Skeletal muscle tissue (tissue), 4 donors: ENCODE measurements around the gene A1CF. TPM values are rescaled to one million over a fixed set of nuclear protein-coding genes. Genes with fewer than 3 reads are reported as not detected.

Source experiments
- H3K27ac ChIP-seq: one replicate; pipeline ENCODE4 v1.7.0; 2013; ENCODE audit warnings: mild to moderate bottlenecking, low read depth, low read length, inconsistent platforms
- H3K27me3 ChIP-seq, 3 donors: one replicate each; pipeline ENCODE4 v1.7.0; 2013; ENCODE audit warnings: low read length in 3 of 3; ENCODE audit not compliant: control insufficient read depth in 3 of 3, insufficient read depth in 3 of 3
- H3K36me3 ChIP-seq, 3 donors: one replicate each; pipeline ENCODE4 v1.7.0; 2013; ENCODE audit warnings: low read length in 3 of 3; ENCODE audit not compliant: control insufficient read depth in 3 of 3, insufficient read depth in 3 of 3
- H3K4me1 ChIP-seq, 3 donors: one replicate each; pipeline ENCODE4 v1.7.0; 2013; ENCODE audit warnings: low read length in 3 of 3, mild to moderate bottlenecking in 3 of 3; ENCODE audit not compliant: control insufficient read depth in 3 of 3, insufficient read depth in 3 of 3
- H3K4me3 ChIP-seq, 3 donors: one replicate each; pipeline ENCODE4 v1.7.0; 2013; ENCODE audit warnings: low read length in 3 of 3
- H3K9ac ChIP-seq, 3 donors: one replicate each; pipeline ENCODE4 v1.7.0; 2013; ENCODE audit warnings: low read length in 3 of 3, mild to moderate bottlenecking in 3 of 3, moderate library complexity in 2 of 3, low read depth in 1 of 3
- H3K9me3 ChIP-seq, 3 donors: one replicate each; pipeline ENCODE4 v1.7.0; 2013; ENCODE audit warnings: low read length in 3 of 3; ENCODE audit not compliant: control insufficient read depth in 3 of 3
- total RNA-seq: library from RNA; depleted of rRNA; stranded (reverse); fragments of >200 nt; gene quantifications from one replicate; pipeline ENCODE4 v1.2.3, GENCODE V29; 2014
- donor health status: Osteomylitis.

Gene A1CF
- total RNA-seq, 1 donor from 2014 or later, result not detected

- Histone ChIP-seq H3K4me3 (no peak overlapping the region), H3K27me3 (no peaks in the 10 kb centered on the region), H3K36me3 (no peaks in the 10 kb centered on the region), H3K9me3 (no peaks in the 10 kb centered on the region), H3K27ac (no peak overlapping the region), H3K9ac (no peak overlapping the region), H3K4me1 (no peaks in the 10 kb centered on the region)
These were observed 48.3 kb downstream of the A1CF start for GRCh38 chr10:50837095-50837494.

- H3K4me1 ChIP-seq, result no peaks in the 10 kb centered on the region
- H3K36me3 ChIP-seq, result no peaks in the 10 kb centered on the region
- no peaks in the 10 kb centered on the region for H3K9me3 ChIP-seq
- no peak overlapping the region for H3K4me3 ChIP-seq
- H3K27me3 ChIP-seq, result no peaks in the 10 kb centered on the region
- no peak overlapping the region for H3K27ac ChIP-seq
- no peak overlapping the region for H3K9ac ChIP-seq
These were observed 53.2 kb downstream of the A1CF start for GRCh38 chr10:50832171-50832751.

GRCh38 chr10:50830066-50830465 lies 55.4 kb downstream of the A1CF start:
- Histone ChIP-seq H3K4me3 (no peak overlapping the region), H3K27ac (no peak overlapping the region), H3K9me3 (no peaks in the 10 kb centered on the region), H3K9ac (no peak overlapping the region), H3K4me1 (no peaks in the 10 kb centered on the region), H3K27me3 (no peaks in the 10 kb centered on the region), H3K36me3 (no peaks in the 10 kb centered on the region)

- Histone ChIP-seq H3K36me3 (no peaks in the 10 kb centered on the region), H3K27me3 (no peaks in the 10 kb centered on the region), H3K9me3 (no peaks in the 10 kb centered on the region), H3K4me3 (no peak overlapping the region), H3K9ac (no peak overlapping the region), H3K4me1 (no peaks in the 10 kb centered on the region), H3K27ac (no peak overlapping the region)
These were observed 60.6 kb downstream of the A1CF start for GRCh38 chr10:50824782-50825181.

DNA sequence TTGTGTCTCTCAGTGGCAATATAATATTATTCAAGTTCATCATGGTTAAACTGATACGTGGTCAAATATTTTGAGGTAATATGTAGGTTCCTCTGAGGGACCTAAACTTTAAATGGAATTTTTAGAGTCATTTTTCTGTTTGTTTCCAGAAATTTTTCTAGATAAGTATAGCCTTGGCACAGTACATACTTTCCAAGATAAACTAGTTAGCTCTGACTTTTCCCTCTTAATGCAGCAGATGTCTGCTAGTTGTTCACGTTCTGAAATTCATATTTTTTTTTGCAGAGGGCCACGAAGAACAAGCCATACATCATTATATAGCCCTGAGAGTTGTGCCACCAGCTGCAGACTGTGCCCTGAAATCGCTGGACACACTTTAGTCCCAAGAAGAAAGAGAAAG lies 61.6 kb downstream of the A1CF start:
- no peaks in the 10 kb centered on the region for H3K9me3 ChIP-seq
- H3K4me1 ChIP-seq, result no peaks in the 10 kb centered on the region

GRCh38 chr10:50809596-50809995 lies 75.8 kb downstream of the A1CF start:
- Histone ChIP-seq H3K9me3 (no peaks in the 10 kb centered on the region), H3K36me3 (no peaks in the 10 kb centered on the region), H3K4me1 (no peaks in the 10 kb centered on the region), H3K27ac (no peak overlapping the region), H3K4me3 (no peak overlapping the region), H3K27me3 (no peaks in the 10 kb centered on the region), H3K9ac (no peak overlapping the region)

More for the DNA sequence above, 61.6 kb downstream of the A1CF start:
- no peak overlapping the region for H3K27ac ChIP-seq
- H3K27me3 ChIP-seq, result no peaks in the 10 kb centered on the region
- no peaks in the 10 kb centered on the region for H3K36me3 ChIP-seq
- no peak overlapping the region for H3K9ac ChIP-seq
- H3K4me3 ChIP-seq, result no peak overlapping the region

- H3K4me1 ChIP-seq, result no peaks in the 10 kb centered on the region
- no peaks in the 10 kb centered on the region for H3K36me3 ChIP-seq
- no peak overlapping the region for H3K4me3 ChIP-seq
- no peaks in the 10 kb centered on the region for H3K27me3 ChIP-seq
- no peak overlapping the region for H3K27ac ChIP-seq
- no peaks in the 10 kb centered on the region for H3K9me3 ChIP-seq
- H3K9ac ChIP-seq, result no peak overlapping the region
These were observed 77.3 kb downstream of the A1CF start for GRCh38 chr10:50807851-50808776.

GRCh38 chr10:50805981-50806622 lies 79.3 kb downstream of the A1CF start:
- Histone ChIP-seq H3K27ac (no peak overlapping the region), H3K36me3 (no peaks in the 10 kb centered on the region), H3K4me3 (no peak overlapping the region), H3K27me3 (no peaks in the 10 kb centered on the region), H3K4me1 (no peaks in the 10 kb centered on the region), H3K9me3 (no peaks in the 10 kb centered on the region), H3K9ac (no peak overlapping the region)

DNA sequence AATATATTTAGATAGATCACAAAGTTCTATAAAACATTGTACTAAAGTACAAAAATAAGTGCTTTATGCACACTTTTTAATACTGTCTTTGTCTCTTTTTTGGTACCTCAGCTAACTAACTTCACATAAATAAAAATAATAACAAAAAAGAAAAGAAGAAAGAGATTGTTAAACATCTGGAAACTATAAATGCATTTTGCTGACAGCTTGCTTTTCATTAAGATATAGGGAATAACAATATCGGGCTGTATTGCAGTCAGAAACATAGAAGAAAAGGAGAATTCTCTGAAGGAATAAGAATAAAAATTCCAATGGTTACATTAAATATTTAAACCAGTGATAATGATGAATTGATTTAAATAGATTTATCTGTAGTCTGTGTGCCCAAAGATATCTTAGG lies 85.8 kb downstream of the A1CF start:
- no peaks in the 10 kb centered on the region for H3K27me3 ChIP-seq
- no peaks in the 10 kb centered on the region for H3K4me1 ChIP-seq
- no peaks in the 10 kb centered on the region for H3K36me3 ChIP-seq
- H3K27ac ChIP-seq, result no peak overlapping the region
- H3K4me3 ChIP-seq, result no peak overlapping the region
- H3K9me3 ChIP-seq, result no peaks in the 10 kb centered on the region
- H3K9ac ChIP-seq, result no peak overlapping the region

GRCh38 chr10:50798297-50798696 lies 87.1 kb downstream of the A1CF start:
- Histone ChIP-seq H3K4me3 (no peak overlapping the region), H3K36me3 (no peaks in the 10 kb centered on the region), H3K9ac (no peak overlapping the region), H3K27ac (no peak overlapping the region), H3K9me3 (no peaks in the 10 kb centered on the region), H3K4me1 (no peaks in the 10 kb centered on the region), H3K27me3 (no peaks in the 10 kb centered on the region)
